Panc1 (cell line): ENCODE measurements around the gene BRAP. TPM values are rescaled to one million over a fixed set of nuclear protein-coding genes. Genes with fewer than 3 reads are reported as not detected.
"Not testable (repeated sequence)": the region's sequence is repeated elsewhere in the genome, so short reads cannot be mapped to it uniquely, and the experiment has no call there.

Experiments used
- ATAC-seq: fragments of 200-7000 bp; cut with Tn5 transposase; 2 replicates; pipeline ENCODE4 v1.9.1; 2020; ENCODE audit warnings: mild to moderate bottlenecking, moderate library complexity
- BruUV-seq: library from RNA; stranded (reverse); fragments of 400-500 nt; replicated peaks from 2 replicates; lab custom pipeline; 2021; lab: Mats Ljungman, UMichigan
- CTCF ChIA-PET: fragments of 300-600 bp; sonication (Branson Sonifier 250); formaldehyde crosslinking; loops from one replicate; lab custom pipeline; 2022; ENCODE audit warnings: antibody characterized with exemption; lab: Charles Lee
- POLR2A ChIA-PET: fragments of 300-600 bp; sonication (Branson Sonifier 250); formaldehyde crosslinking; loops from one replicate; lab custom pipeline; 2022; ENCODE audit warnings: antibody characterized with exemption; lab: Charles Lee
- DNase-seq: peaks from one replicate; pipeline ENCODE4 v3.0.0-alpha.2; 2010; ENCODE audit warnings: low read depth, low spot score
- H3K27ac ChIP-seq: 2 replicates; pipeline ENCODE4 v1.5.1; 2011; ENCODE audit warnings: mild to moderate bottlenecking, low read length, inconsistent platforms
- H3K27me3 ChIP-seq: fragments of 200-500 bp; sonication (Bioruptor generic); 2 replicates; pipeline ENCODE4 v1.6.0; 2014; ENCODE audit warnings: low read length, inconsistent platforms; ENCODE audit not compliant: control insufficient read depth, insufficient read depth
- H3K36me3 ChIP-seq: fragments of 200-500 bp; sonication (Bioruptor generic); 2 replicates; pipeline ENCODE4 v1.5.1; 2014; ENCODE audit warnings: inconsistent platforms, mild to moderate bottlenecking, low read length, moderate library complexity; ENCODE audit not compliant: control insufficient read depth, insufficient read depth
- H3K4me1 ChIP-seq: 2 replicates; pipeline ENCODE4 v1.5.1; 2011; ENCODE audit warnings: inconsistent platforms, mild to moderate bottlenecking, low read length, moderate library complexity; ENCODE audit not compliant: control insufficient read depth, insufficient read depth
- H3K4me3 ChIP-seq, 2 experiments: 2 replicates each; pipeline ENCODE4 v1.5.1; 2011 to 2012; ENCODE audit warnings: low read depth in 2 of 2, low read length in 2 of 2, mild to moderate bottlenecking in 2 of 2, inconsistent platforms in 1 of 2, moderate library complexity in 1 of 2
- H3K9me3 ChIP-seq: fragments of 200-500 bp; sonication (Bioruptor generic); 2 replicates; pipeline ENCODE4 v1.5.1; 2014; ENCODE audit warnings: low read depth, mild to moderate bottlenecking, inconsistent platforms, low read length, moderate library complexity; ENCODE audit not compliant: control insufficient read depth, insufficient read depth
- CTCF ChIP-seq: fragments of 450-650 bp; IDR thresholded peaks from 2 replicates; pipeline ENCODE4 v1.5.1; 2017; ENCODE audit warnings: mild to moderate bottlenecking
- POLR2AphosphoS5 ChIP-seq: IDR thresholded peaks from 2 replicates; pipeline ENCODE4 v1.6.1; 2012; ENCODE audit warnings: mild to moderate bottlenecking, low read depth, low read length, moderate library complexity
- REST ChIP-seq, 2 experiments: IDR thresholded peaks; 2 replicates each; pipeline ENCODE4 v1.6.1; 2011 to 2012; ENCODE audit warnings: low read depth in 2 of 2, control low read depth in 1 of 2, low read length in 1 of 2, mild to moderate bottlenecking in 1 of 2, moderate library complexity in 1 of 2; ENCODE audit not compliant: insufficient read depth in 1 of 2
- SIN3A ChIP-seq: IDR thresholded peaks from 2 replicates; pipeline ENCODE4 v1.6.1; 2012; ENCODE audit warnings: low read depth, mild to moderate bottlenecking, low read length, moderate library complexity, borderline replicate concordance; ENCODE audit not compliant: insufficient read depth
- TCF7L2 ChIP-seq: IDR thresholded peaks from 2 replicates; pipeline ENCODE4 v1.6.1; 2011; ENCODE audit warnings: mild to moderate bottlenecking, low read depth, low read length, inconsistent platforms
- in situ Hi-C: cut with HindIII; loops from 2 replicates; pipeline ENCODE4 v1.10.0; 2016; ENCODE audit warnings: low sequenced_read_pairs, low pct_unique_long_range_greater_than_20kb
- intact Hi-C: fragments of 100-400 bp; cut with micrococcal nuclease; formaldehyde crosslinking; loops from one replicate; pipeline ENCODE4 v1.10.0; 2022; ENCODE audit not compliant: unreplicated experiment
- total RNA-seq: library from RNA; stranded (reverse); gene quantifications from one replicate; pipeline ENCODE4 v1.2.1, GENCODE V29; 2021; ENCODE audit not compliant: unreplicated experiment

BRAP gene
- total RNA-seq, 1 experiment from 2014 or later = 19.6 TPM

DNA sequence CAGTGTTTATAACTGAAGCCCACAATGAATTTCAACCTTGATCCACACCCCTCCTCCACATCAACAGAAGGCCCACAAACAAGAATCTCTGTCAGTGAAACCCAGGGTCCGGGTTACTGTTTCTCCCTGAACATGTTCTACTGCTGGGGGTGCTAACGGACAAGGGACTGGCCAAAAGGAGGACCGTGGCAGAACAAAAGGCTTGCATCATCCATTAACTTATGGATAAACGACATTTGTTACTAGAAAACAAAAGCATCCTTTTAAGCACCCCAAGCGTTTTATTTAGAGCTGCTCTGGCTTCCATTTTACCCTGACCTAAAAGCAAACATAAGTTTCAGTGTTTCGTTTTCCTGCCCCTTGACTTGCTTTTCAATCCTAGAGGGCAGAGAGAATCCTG, 32.2 kb downstream of the BRAP start:
- CTCF ChIA-PET = no interaction called here
- POLR2A ChIA-PET = interaction anchor here (0.5 kb wide), 1 partner anchor 51 kb away, joined by 11 read pairs; no protein-coding TSS in a partner anchor
- intact Hi-C loops = no loop called here
- no peak for TF ChIP-seq TCF7L2
- TF ChIP-seq POLR2AphosphoS5 = no peak
- TF ChIP-seq SIN3A = no peak
- TF ChIP-seq CTCF = no peak
- TF ChIP-seq REST (IDR thresholded peaks at IDR 0.05; ENCODE audit: insufficient read depth in 1 of 2, low read depth in 2 of 2, low read length in 1 of 2) = no peak
- in situ Hi-C loops = no loop called here
- H3K4me1 ChIP-seq = no peaks in the 10 kb centered on the region
- no peak overlapping the region for H3K4me3 ChIP-seq
- DNase-seq (no peak), ATAC-seq (no peak)
- H3K9me3 ChIP-seq = no peaks in the 10 kb centered on the region
- H3K27me3 ChIP-seq = no peaks in the 10 kb centered on the region
- BruUV-seq = no TSS peak
- no peak overlapping the region for H3K27ac ChIP-seq
- peaks cover 25% of the 10 kb centered on the region for H3K36me3 ChIP-seq

DNA sequence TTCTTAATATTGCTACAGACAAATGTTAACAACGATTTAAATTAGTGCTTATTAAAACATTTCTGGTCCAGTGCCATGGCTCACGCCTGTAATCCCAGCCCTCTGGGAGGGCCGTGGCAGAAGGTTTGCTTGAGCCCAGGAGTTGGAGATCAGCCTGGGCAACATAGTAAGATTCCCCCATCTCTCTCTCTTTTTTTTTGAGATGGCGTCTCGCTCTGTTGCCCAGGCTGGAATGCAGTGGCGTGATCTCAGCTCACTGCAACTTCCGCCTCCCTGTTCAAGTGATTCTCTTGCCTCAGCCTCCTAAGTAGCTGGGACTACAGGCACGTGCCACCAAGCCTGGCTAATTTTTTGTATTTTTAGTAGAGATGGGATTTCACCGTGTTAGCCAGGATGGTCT, 33.2 kb downstream of the BRAP start:
- DNase-seq, in situ Hi-C loops, H3K27ac ChIP-seq, intact Hi-C loops, ATAC-seq, CTCF ChIA-PET, H3K27me3 ChIP-seq, BruUV-seq, H3K9me3 ChIP-seq, H3K4me1 ChIP-seq, H3K4me3 ChIP-seq: not testable (repeated sequence)
- H3K36me3 ChIP-seq = peaks cover 24% of the 10 kb centered on the region
- POLR2A ChIA-PET = interaction anchor here (0.5 kb wide), 1 partner anchor 17 kb away, joined by 3 read pairs; no protein-coding TSS in a partner anchor

DNA sequence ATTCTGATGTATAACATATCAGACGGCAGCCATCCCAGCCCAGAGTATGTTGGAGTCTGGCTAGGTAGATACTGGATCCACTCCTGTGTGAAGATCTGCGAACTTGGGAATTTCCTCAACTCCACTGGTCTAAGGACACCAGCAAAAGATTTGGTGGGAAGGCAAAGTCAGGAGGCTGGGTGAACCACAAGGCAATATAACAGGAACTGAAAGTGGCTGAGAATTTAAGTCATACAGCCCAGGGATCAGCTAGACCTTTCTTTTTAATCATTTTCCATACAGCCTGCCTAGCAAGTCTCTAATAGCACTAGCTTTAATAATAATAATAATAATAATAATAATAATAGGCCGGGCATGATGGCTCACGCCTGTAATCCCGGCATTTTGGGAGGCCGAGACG, 34.8 kb downstream of the BRAP start:
- in situ Hi-C loops = no loop called here
- H3K9me3 ChIP-seq = no peaks in the 10 kb centered on the region
- CTCF ChIA-PET = no interaction called here
- no peak overlapping the region for H3K27ac ChIP-seq
- DNase-seq (no peak), ATAC-seq (no peak)
- no peaks in the 10 kb centered on the region for H3K27me3 ChIP-seq
- no peak for TF ChIP-seq TCF7L2
- no peak for TF ChIP-seq POLR2AphosphoS5
- H3K4me3 ChIP-seq = no peak overlapping the region
- no TSS peak for BruUV-seq
- peaks cover 24% of the 10 kb centered on the region for H3K36me3 ChIP-seq
- POLR2A ChIA-PET = no interaction called here
- intact Hi-C loops = no loop called here
- H3K4me1 ChIP-seq = no peaks in the 10 kb centered on the region
